ENCODE results near the gene KHDRBS2.

Gene KHDRBS2

DNA sequence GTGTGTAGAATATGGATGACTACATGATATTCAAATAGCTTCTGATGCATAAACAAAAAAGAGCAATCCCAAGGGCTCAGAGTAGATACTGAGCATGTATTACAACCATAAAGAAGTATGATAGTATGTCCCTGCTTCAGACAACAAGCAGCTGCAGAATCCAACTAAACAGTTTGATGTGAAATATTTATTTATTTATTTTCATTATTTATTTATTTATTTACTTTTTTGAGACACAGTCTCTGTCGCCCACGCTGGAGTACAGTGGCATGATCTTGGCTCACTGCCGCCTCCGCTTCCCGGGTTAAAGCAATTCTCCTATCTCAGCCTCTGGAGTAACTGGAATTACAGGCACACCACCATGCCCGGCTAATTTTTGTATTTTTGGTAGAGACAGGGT is 384.3 kb downstream of the KHDRBS2 start:
- TF ChIP-seq CTCF (IDR thresholded peaks at IDR 0.05; ENCODE audit: borderline replicate concordance, insufficient read depth, low read depth, low read length): no peak
- H3K4me3 ChIP-seq (ENCODE audit: low read depth, low read length): no peak overlapping the region

DNA sequence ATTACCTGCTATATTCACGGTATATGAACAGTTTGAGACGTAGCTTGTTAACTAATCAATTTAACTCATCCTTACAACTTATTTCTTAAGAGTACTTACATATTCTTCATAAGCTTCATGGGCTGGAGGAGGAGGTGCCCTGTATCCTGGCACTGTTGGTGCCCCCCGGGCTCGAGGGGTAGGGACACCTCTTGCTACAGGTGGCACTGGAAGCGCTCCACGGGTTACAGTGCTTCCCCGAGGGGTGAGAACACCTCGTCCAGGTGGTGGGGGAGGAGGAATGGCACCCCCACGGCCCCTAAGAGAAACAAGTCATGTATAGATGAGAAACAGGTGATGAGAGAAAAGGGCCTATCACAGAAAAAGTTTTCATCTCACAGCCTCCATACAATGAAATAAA is 391.5 kb downstream of the KHDRBS2 start:
- no peak for TF ChIP-seq CTCF (IDR thresholded peaks at IDR 0.05; ENCODE audit: borderline replicate concordance, insufficient read depth, low read depth, low read length)
- H3K4me3 ChIP-seq (ENCODE audit: low read depth, low read length): no peak overlapping the region

- TF ChIP-seq CTCF (IDR thresholded peaks at IDR 0.05; ENCODE audit: borderline replicate concordance, insufficient read depth, low read depth, low read length): no peak
- no peak overlapping the region for H3K4me3 ChIP-seq (ENCODE audit: low read depth, low read length)
These were observed 398.6 kb downstream of the KHDRBS2 start for GRCh38 chr6:61887423-61887822.

- no peak for TF ChIP-seq CTCF (IDR thresholded peaks at IDR 0.05; ENCODE audit: borderline replicate concordance, insufficient read depth, low read depth, low read length)
- H3K4me3 ChIP-seq (ENCODE audit: low read depth, low read length): no peak overlapping the region
These were observed 399.3 kb downstream of the KHDRBS2 start for GRCh38 chr6:61886608-61887259.

DNA sequence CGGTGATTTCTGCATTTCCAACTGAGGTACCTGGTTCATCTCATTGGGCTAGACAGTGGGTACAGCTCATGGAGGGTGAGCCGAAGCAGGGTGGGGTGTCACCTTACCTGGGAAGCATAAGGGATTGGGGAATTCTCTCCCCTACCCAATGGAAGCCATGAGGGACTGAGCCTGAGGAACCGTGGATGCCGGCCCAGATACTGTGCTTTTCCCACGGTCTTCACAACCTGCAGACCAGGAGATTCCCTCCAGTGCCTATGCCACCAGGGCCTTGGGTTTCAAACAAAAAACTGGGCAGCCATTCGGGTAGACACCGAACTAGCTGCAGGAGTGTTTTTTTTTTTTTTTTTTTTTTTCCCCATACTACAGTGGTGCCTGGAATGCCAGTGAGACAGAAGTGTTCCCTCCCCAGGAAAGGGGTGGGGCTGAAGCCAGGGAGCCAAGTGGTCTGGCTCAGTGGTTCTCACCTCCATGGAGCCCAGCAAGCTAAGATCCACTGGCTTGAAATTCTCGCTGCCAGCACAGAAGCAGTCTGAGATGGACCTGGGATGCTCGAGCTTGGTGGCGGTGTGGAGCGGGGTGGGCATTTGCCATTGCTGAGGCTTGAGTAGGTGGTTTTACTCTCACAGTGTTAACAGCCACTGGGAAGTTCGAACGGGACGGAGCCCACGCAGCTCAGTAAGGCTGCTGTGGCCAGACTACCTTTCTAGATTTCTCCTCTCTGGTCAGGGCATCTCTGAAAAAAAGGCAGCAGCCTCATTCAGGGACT is 416.2 kb downstream of the KHDRBS2 start:
- TF ChIP-seq CTCF (IDR thresholded peaks at IDR 0.05; ENCODE audit: borderline replicate concordance, insufficient read depth, low read depth, low read length): no peak
- H3K4me3 ChIP-seq (ENCODE audit: low read depth, low read length): no peak overlapping the region

DNA sequence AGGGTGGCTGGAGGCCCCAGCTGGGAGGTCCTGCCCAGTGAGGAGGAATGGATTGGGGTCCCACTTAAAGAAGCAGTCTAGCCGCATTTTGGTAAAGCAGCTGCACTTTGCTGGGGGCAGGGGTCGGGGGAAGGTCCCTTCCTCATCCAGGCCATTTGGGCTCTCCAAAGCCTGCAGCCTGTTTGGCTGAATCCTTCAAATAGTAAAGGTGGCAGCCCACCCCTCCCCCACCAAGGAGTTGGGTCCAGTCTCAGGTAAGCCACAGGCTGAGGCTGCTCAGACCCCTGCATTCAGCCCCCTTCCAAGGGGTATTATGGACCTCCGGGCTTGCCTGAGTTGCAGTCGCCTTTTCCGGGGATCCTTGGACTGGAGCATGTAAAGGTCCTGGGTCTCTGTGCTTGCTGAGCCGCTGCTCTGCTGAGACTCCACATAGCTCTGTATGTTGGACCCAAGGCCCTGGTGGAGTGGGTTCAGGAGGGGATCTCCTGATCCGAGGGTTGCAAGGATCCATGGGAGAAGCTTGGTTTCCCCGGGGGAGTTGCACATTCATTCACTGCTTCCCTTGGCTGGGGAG is 417.4 kb downstream of the KHDRBS2 start:
- no peak for TF ChIP-seq CTCF (IDR thresholded peaks at IDR 0.05; ENCODE audit: borderline replicate concordance, insufficient read depth, low read depth, low read length)
- no peak overlapping the region for H3K4me3 ChIP-seq (ENCODE audit: low read depth, low read length)

Measured in GM12875 (cell line).